Sigmoid colon (tissue), 7 donors: ENCODE data around the gene SDF2L1. TPM values are rescaled to one million over a fixed set of nuclear protein-coding genes. Genes with fewer than 3 reads are reported as not detected.

Source experiments
- DNase-seq: peaks from one replicate; pipeline ENCODE4 v3.0.0-alpha.2; 2019
- H3K27ac ChIP-seq, 4 donors: fragments of 200-600 bp; sonication (generic); one replicate each; pipeline ENCODE4 v1.5.1; 2016 to 2019; ENCODE audit warnings: mild to moderate bottlenecking in 1 of 4
- H3K27me3 ChIP-seq, 3 donors: fragments of 200-600 bp; sonication (generic); one replicate each; pipeline ENCODE4 v1.5.1; 2019; ENCODE audit warnings: mild to moderate bottlenecking in 1 of 3
- H3K36me3 ChIP-seq, 4 donors: fragments of 200-600 bp; sonication (generic); one replicate each; pipeline ENCODE4 v1.5.1; 2016 to 2019
- H3K4me1 ChIP-seq, 4 donors: fragments of 200-600 bp; sonication (generic); one replicate each; pipeline ENCODE4 v1.5.1; 2017 to 2019
- H3K4me3 ChIP-seq, 4 donors: fragments of 200-600 bp; sonication (generic); one replicate each; pipeline ENCODE4 v1.5.1; 2017 to 2019; ENCODE audit warnings: mild to moderate bottlenecking in 2 of 4, moderate library complexity in 1 of 4
- H3K9me3 ChIP-seq, 4 donors: fragments of 200-600 bp in 3 of 4; sonication (generic) in 3 of 4; one replicate each; pipeline versions ENCODE4 v1.5.1 to v1.6.1; 2013 to 2019
- EP300 ChIP-seq, 4 donors: sonication (generic); formaldehyde crosslinking; IDR thresholded peaks; one replicate each; pipeline ENCODE4 v1.6.1; 2017; ENCODE audit warnings: antibody characterized with exemption in 4 of 4
- POLR2A ChIP-seq, 2 donors: fragments of 450-650 bp; IDR thresholded peaks; one replicate each; pipeline ENCODE4 v1.6.1; 2016; ENCODE audit warnings: antibody characterized with exemption in 2 of 2, mild to moderate bottlenecking in 2 of 2, moderate library complexity in 2 of 2
- POLR2AphosphoS5 ChIP-seq, 4 donors: sonication (generic); formaldehyde crosslinking; IDR thresholded peaks; one replicate each; pipeline ENCODE4 v1.6.1; 2017; ENCODE audit warnings: antibody characterized with exemption in 4 of 4
- WGBS, 2 donors: extraction: QIAGEN DNeasy Blood & Tissue Kit; methylation state at CpG; one replicate each; pipeline ENCODE4 v1.1.7; 2013; 5-methylcytosine and 5-hydroxymethylcytosine counted together
- intact Hi-C: fragments of 100-400 bp; cut with DNase I; formaldehyde crosslinking; loops from one replicate; pipeline ENCODE4 v1.15.1; 2023
- polyA plus RNA-seq, 3 donors: library from polyadenylated mRNA; stranded (reverse); fragments of 200-250 nt; gene quantifications; one replicate each; pipeline ENCODE4 v1.2.3, GENCODE V29; 2013
- total RNA-seq, 4 donors: library from RNA; depleted of rRNA; stranded (reverse); fragments of >200 nt; gene quantifications; one replicate each; pipeline ENCODE4 v1.1.0, GENCODE V29; 2016
- TF ChIP-seq, protein P1 (sequence below), 4 experiments: fragments of 450-650 bp in 3 of 4; fragments of 200-600 bp in 1 of 4; IDR thresholded peaks; one replicate each; pipeline ENCODE4 v1.5.1; 2016 to 2019; ENCODE audit warnings: antibody characterized with exemption in 4 of 4, mild to moderate bottlenecking in 3 of 4, moderate library complexity in 2 of 4
- donor health status: healthy with polysubstance abuse.
- donor health status: Bipolar disorder and iron deficiency.
- donor health status: healthy.

The SDF2L1 gene
- total and polyA plus RNA-seq, 7 donors = 6.1 to 127 (median 25.0) TPM

DNA sequence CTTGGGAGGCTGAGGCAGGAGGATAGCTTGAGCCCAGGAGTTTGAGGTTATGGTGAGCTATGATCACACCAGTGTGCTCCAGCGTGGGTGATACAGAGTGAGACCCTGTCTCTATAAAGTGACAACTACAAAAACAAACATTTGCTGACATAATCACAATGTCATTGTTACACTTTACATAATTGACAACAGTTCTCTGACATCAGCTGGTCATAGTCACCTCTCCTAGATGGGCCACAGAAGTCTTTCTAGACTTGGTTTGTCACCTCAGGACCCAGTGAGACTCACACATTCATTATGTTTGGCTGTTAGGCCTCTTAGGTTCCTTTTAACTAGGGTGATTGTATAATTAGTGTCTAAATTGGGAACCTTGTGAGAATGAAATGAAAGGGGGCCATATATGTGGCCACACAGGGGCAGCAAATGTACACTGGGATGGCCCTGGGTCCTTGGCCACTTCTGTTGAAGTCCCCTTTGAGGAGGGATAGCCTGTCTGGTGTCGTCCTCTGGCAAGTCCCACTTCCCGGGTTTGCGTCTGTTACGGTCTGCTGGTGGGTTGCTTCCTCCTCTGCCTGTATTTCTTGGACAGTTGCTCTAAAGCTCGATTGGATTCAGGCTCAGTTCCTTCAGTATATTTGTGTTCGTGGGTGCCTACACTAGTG is 17.9 kb downstream of the SDF2L1 start:
- TF ChIP-seq, protein P1, sequence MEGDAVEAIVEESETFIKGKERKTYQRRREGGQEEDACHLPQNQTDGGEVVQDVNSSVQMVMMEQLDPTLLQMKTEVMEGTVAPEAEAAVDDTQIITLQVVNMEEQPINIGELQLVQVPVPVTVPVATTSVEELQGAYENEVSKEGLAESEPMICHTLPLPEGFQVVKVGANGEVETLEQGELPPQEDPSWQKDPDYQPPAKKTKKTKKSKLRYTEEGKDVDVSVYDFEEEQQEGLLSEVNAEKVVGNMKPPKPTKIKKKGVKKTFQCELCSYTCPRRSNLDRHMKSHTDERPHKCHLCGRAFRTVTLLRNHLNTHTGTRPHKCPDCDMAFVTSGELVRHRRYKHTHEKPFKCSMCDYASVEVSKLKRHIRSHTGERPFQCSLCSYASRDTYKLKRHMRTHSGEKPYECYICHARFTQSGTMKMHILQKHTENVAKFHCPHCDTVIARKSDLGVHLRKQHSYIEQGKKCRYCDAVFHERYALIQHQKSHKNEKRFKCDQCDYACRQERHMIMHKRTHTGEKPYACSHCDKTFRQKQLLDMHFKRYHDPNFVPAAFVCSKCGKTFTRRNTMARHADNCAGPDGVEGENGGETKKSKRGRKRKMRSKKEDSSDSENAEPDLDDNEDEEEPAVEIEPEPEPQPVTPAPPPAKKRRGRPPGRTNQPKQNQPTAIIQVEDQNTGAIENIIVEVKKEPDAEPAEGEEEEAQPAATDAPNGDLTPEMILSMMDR (IDR thresholded peaks at IDR 0.05) = no peak
- TF ChIP-seq POLR2AphosphoS5 (IDR thresholded peaks at IDR 0.05) (no peak), POLR2A (IDR thresholded peaks at IDR 0.05) (no peak), EP300 (IDR thresholded peaks at IDR 0.05) (no peak)
- no peak for DNase-seq
- H3K4me3 ChIP-seq = no peak overlapping the region
- H3K4me1 ChIP-seq = peaks cover 0 to 16% (median 10%) of the 10 kb centered on the region in 4 donors
- peaks cover 12 to 42% (median 18%) of the 10 kb centered on the region in 3 donors for H3K27me3 ChIP-seq
- H3K36me3 ChIP-seq = no peaks in the 10 kb centered on the region
- intact Hi-C loops = no loop called here
- 82 to 85% methylated on average over 7 of the region's 7 CpGs for WGBS, 2 donors
- H3K9me3 ChIP-seq = no peaks in the 10 kb centered on the region
- no peak overlapping the region for H3K27ac ChIP-seq

- no peak for DNase-seq
- Histone ChIP-seq H3K9me3 (no peaks in the 10 kb centered on the region), H3K36me3 (no peaks in the 10 kb centered on the region), H3K27me3 (peaks cover 12 to 35% (median 18%) of the 10 kb centered on the region in 3 donors), H3K27ac (no peak overlapping the region), H3K4me1 (peaks cover 0 to 19% (median 14%) of the 10 kb centered on the region in 4 donors), H3K4me3 (no peak overlapping the region)
- TF ChIP-seq POLR2A (IDR thresholded peaks at IDR 0.05) = no peak
- TF ChIP-seq POLR2AphosphoS5 (IDR thresholded peaks at IDR 0.05) = no peak
- TF ChIP-seq, protein P1 (IDR thresholded peaks at IDR 0.05) = no peak
- no peak for TF ChIP-seq EP300 (IDR thresholded peaks at IDR 0.05)
- WGBS, 2 donors = 80 to 83% methylated on average over 7 of the region's 7 CpGs
- intact Hi-C loops = no loop called here
Measured at GRCh38 chr22:21660904-21661303, 18.8 kb downstream of the SDF2L1 start.

GRCh38 chr22:21661991-21662390 is 19.9 kb downstream of the SDF2L1 start:
- H3K4me1 ChIP-seq = peaks cover 0 to 22% (median 18%) of the 10 kb centered on the region in 4 donors
- no peak for DNase-seq
- H3K9me3 ChIP-seq = no peaks in the 10 kb centered on the region
- H3K4me3 ChIP-seq = no peak overlapping the region
- 93 to 94% methylated on average over 5 of the region's 5 CpGs for WGBS, 2 donors
- no peaks in the 10 kb centered on the region for H3K36me3 ChIP-seq
- intact Hi-C loops = no loop called here
- no peak overlapping the region for H3K27ac ChIP-seq
- no peak for TF ChIP-seq EP300 (IDR thresholded peaks at IDR 0.05)
- TF ChIP-seq, protein P1 (IDR thresholded peaks at IDR 0.05) = no peak
- no peak for TF ChIP-seq POLR2AphosphoS5 (IDR thresholded peaks at IDR 0.05)
- no peak for TF ChIP-seq POLR2A (IDR thresholded peaks at IDR 0.05)
- H3K27me3 ChIP-seq = peaks cover 10 to 26% (median 13%) of the 10 kb centered on the region in 3 donors

GRCh38 chr22:21663738-21664137 is 21.6 kb downstream of the SDF2L1 start:
- Histone ChIP-seq H3K9me3 (no peaks in the 10 kb centered on the region), H3K36me3 (no peaks in the 10 kb centered on the region), H3K27ac (no peak overlapping the region), H3K27me3 (peaks cover 0 to 10% (median 3%) of the 10 kb centered on the region in 3 donors), H3K4me1 (peaks cover 0 to 15% (median 12%) of the 10 kb centered on the region in 4 donors), H3K4me3 (no peak overlapping the region)
- intact Hi-C loops = no loop called here
- TF ChIP-seq POLR2A (IDR thresholded peaks at IDR 0.05) = no peak
- TF ChIP-seq POLR2AphosphoS5 (IDR thresholded peaks at IDR 0.05) = no peak
- TF ChIP-seq EP300 (IDR thresholded peaks at IDR 0.05) = no peak
- TF ChIP-seq, protein P1 (IDR thresholded peaks at IDR 0.05) = no peak
- DNase-seq = no peak
- 80 to 94% methylated on average over 2 of the region's 2 CpGs for WGBS, 2 donors
